GM21576 (cell line): Measurements from ENCODE around the gene ENOX2.
"Not testable (repeated sequence)": the region's sequence is repeated elsewhere in the genome, so short reads cannot be mapped to it uniquely, and the experiment has no call there.

Source experiments
- ATAC-seq: cut with Tn5 transposase; IDR thresholded peaks from one replicate; pipeline ENCODE4 v1.9.1; 2021; ENCODE audit warnings: mild to moderate bottlenecking, moderate library complexity; ENCODE audit not compliant: unreplicated experiment

ENOX2 gene

GRCh38 chrX:130902783-130903613 is at the start of gene ENOX2:
TSS of gene ENOX2 (minus strand) at chrX:130903209. CDS start at chrX:130703216, 199,993 bp downstream.
- peak; percentile 96 for ATAC-seq

- peak; percentile 88 for ATAC-seq
Measured at GRCh38 chrX:130952266-130953043, 49.4 kb upstream of the ENOX2 start.

GRCh38 chrX:130944230-130944629 is 41.2 kb upstream of the ENOX2 start:
- ATAC-seq = no peak

- ATAC-seq = no peak
Measured at GRCh38 chrX:130937101-130937500, 34.1 kb upstream of the ENOX2 start.

GRCh38 chrX:130933358-130933757 is 30.3 kb upstream of the ENOX2 start:
- ATAC-seq = no peak

GRCh38 chrX:130920405-130920804 is 17.4 kb upstream of the ENOX2 start:
- not testable (repeated sequence) for ATAC-seq

GRCh38 chrX:130919676-130920075 is 16.7 kb upstream of the ENOX2 start:
- not testable (repeated sequence) for ATAC-seq

- not testable (repeated sequence) for ATAC-seq
Measured at GRCh38 chrX:130918498-130918897, 15.5 kb upstream of the ENOX2 start.

GRCh38 chrX:130916636-130917422 is 13.8 kb upstream of the ENOX2 start:
- ATAC-seq = peak; percentile 62

GRCh38 chrX:130915302-130915701 is 12.3 kb upstream of the ENOX2 start:
- ATAC-seq = no peak

- no peak for ATAC-seq
Measured at GRCh38 chrX:130909469-130910136, 6.6 kb upstream of the ENOX2 start.

- no peak for ATAC-seq
Measured at GRCh38 chrX:130906776-130907175, 3.8 kb upstream of the ENOX2 start.

GRCh38 chrX:130902446-130902782 is 595 bp downstream of the ENOX2 start:
- ATAC-seq = no peak

- ATAC-seq = no peak
Measured at GRCh38 chrX:130896802-130897501, 6.1 kb downstream of the ENOX2 start.

- no peak for ATAC-seq
Measured at GRCh38 chrX:130896026-130896425, 7.0 kb downstream of the ENOX2 start.

- no peak for ATAC-seq
Measured at GRCh38 chrX:130895299-130895698, 7.7 kb downstream of the ENOX2 start.

GRCh38 chrX:130893356-130894085 is 9.5 kb downstream of the ENOX2 start:
- ATAC-seq = no peak

- ATAC-seq = no peak
Measured at GRCh38 chrX:130887376-130887775, 15.6 kb downstream of the ENOX2 start.

GRCh38 chrX:130885996-130886395 is 17.0 kb downstream of the ENOX2 start:
- ATAC-seq = no peak
